Measurements from ENCODE around the gene DIDO1.

GRCh38 chr20:62959101-62959971, 33.0 kb upstream of the DIDO1 start:
- no peak for TF ChIP-seq EP300 (IDR thresholded peaks at IDR 0.05)
- TF ChIP-seq JUNB (IDR thresholded peaks at IDR 0.05): no peak
- no peak for TF ChIP-seq CBX8 (IDR thresholded peaks at IDR 0.05)
- TF ChIP-seq MAX (IDR thresholded peaks at IDR 0.05): no peak
- no peak for TF ChIP-seq POLR2A (IDR thresholded peaks at IDR 0.05; ENCODE audit: low read length)
- TF ChIP-seq CTCF (IDR thresholded peaks at IDR 0.05): no peak
- TF ChIP-seq MAFK (IDR thresholded peaks at IDR 0.05; ENCODE audit: partially characterized antibody): no peak
- TF ChIP-seq MAZ (IDR thresholded peaks at IDR 0.05; ENCODE audit: borderline replicate concordance, low read depth, low read length): no peak
- TF ChIP-seq RFX5 (IDR thresholded peaks at IDR 0.05): no peak
- TF ChIP-seq RAD21 (conservative IDR thresholded peaks at IDR 0.05 in 1 of 2, IDR thresholded peaks at IDR 0.05 in 1 of 2): no peak
- TF ChIP-seq ESRRA (IDR thresholded peaks at IDR 0.05; ENCODE audit: borderline replicate concordance, low read length): no peak
- TF ChIP-seq SMC3 (IDR thresholded peaks at IDR 0.05): no peak
- TF ChIP-seq REST (IDR thresholded peaks at IDR 0.05): no peak
- no peak for TF ChIP-seq KDM1A (IDR thresholded peaks at IDR 0.05; ENCODE audit: low read depth)

All from A549 (cell line).